HEK293 (cell line): ENCODE results near the gene CFAP299.

Experiments used
- CTCF ChIA-PET: fragments of 350-600 bp; formaldehyde crosslinking; extraction: SDS; loops from one replicate; lab custom pipeline; 2021; ENCODE audit warnings: antibody characterized with exemption; lab: Yijun Ruan, JAX
- POLR2A ChIA-PET: fragments of 300-600 bp; formaldehyde crosslinking; extraction: SDS; loops from one replicate; lab custom pipeline; 2020; ENCODE audit warnings: antibody characterized with exemption, inconsistent platforms; lab: Yijun Ruan, JAX
- H3K27ac ChIP-seq: fragments of 200-500 bp; sonication (Bioruptor generic); 2 replicates; pipeline ENCODE4 v1.5.1; 2014; ENCODE audit warnings: low read depth, low read length, control low read depth, inconsistent platforms; ENCODE audit errors: extremely low read depth
- H3K36me3 ChIP-seq, 2 experiments: fragments of 200-500 bp in 1 of 2; sonication (Bioruptor generic) in 1 of 2; 1 replicate in 1 of 2; 2 replicates in 1 of 2; pipeline ENCODE4 v1.5.1; 2014 to 2017; ENCODE audit warnings: inconsistent platforms in 2 of 2, low read length in 2 of 2; ENCODE audit not compliant: control insufficient read depth in 2 of 2, insufficient read depth in 1 of 2
- H3K4me1 ChIP-seq: fragments of 200-500 bp; sonication (Bioruptor generic); 2 replicates; pipeline ENCODE4 v1.5.1; 2014; ENCODE audit warnings: mild to moderate bottlenecking, low read length, inconsistent platforms; ENCODE audit not compliant: control insufficient read depth, insufficient read depth
- H3K4me3 ChIP-seq: 2 replicates; pipeline ENCODE4 v1.5.1; 2011; ENCODE audit warnings: low read depth, mild to moderate bottlenecking, control low read depth, low read length, moderate library complexity
- H3K9me3 ChIP-seq: fragments of 200-500 bp; sonication (Bioruptor generic); 2 replicates; pipeline ENCODE4 v1.5.1; 2014; ENCODE audit warnings: low read depth, low read length, inconsistent platforms; ENCODE audit not compliant: control insufficient read depth, insufficient read depth
- EGR2 ChIP-seq: fragments of 450-650 bp; formaldehyde crosslinking; IDR thresholded peaks from 2 replicates; pipeline ENCODE4 v1.5.1; 2016; ENCODE audit warnings: low read depth, missing biosample characterization, missing genetic modification characterization
- FEZF1 ChIP-seq: fragments of 450-650 bp; formaldehyde crosslinking; IDR thresholded peaks from 2 replicates; pipeline ENCODE4 v1.5.1; 2016; ENCODE audit warnings: missing biosample characterization, missing genetic modification characterization
- GLI2 ChIP-seq: fragments of 450-650 bp; formaldehyde crosslinking; IDR thresholded peaks from 2 replicates; pipeline ENCODE4; 2017; ENCODE audit warnings: missing biosample characterization, missing genetic modification characterization, low read depth, borderline replicate concordance
- KLF1 ChIP-seq: fragments of 450-650 bp; formaldehyde crosslinking; IDR thresholded peaks from 2 replicates; pipeline ENCODE4 v1.5.1; 2016; ENCODE audit warnings: missing biosample characterization, missing genetic modification characterization
- KLF8 ChIP-seq: fragments of 450-650 bp; formaldehyde crosslinking; IDR thresholded peaks from 2 replicates; pipeline ENCODE4 v1.5.1; 2016; ENCODE audit warnings: missing biosample characterization, missing genetic modification characterization
- WT1 ChIP-seq: fragments of 450-650 bp; formaldehyde crosslinking; IDR thresholded peaks from 2 replicates; pipeline ENCODE4 v1.5.1; 2016; ENCODE audit warnings: missing biosample characterization, missing genetic modification characterization
- YY1 ChIP-seq: fragments of 450-650 bp; formaldehyde crosslinking; IDR thresholded peaks from 2 replicates; pipeline ENCODE4 v1.5.1; 2018; ENCODE audit warnings: missing biosample characterization, missing genetic modification characterization
- ZBTB1 ChIP-seq: fragments of 450-650 bp; formaldehyde crosslinking; IDR thresholded peaks from 2 replicates; pipeline ENCODE4 v1.5.1; 2016; ENCODE audit warnings: missing biosample characterization, missing genetic modification characterization
- ZBTB20 ChIP-seq: fragments of 450-650 bp; formaldehyde crosslinking; IDR thresholded peaks from 2 replicates; pipeline ENCODE4 v1.5.1; 2016; ENCODE audit warnings: missing biosample characterization, missing genetic modification characterization
- ZBTB26 ChIP-seq: fragments of 450-650 bp; formaldehyde crosslinking; optimal IDR thresholded peaks from 2 replicates; pipeline ENCODE3; 2016; ENCODE audit warnings: missing biosample characterization, mild to moderate bottlenecking, missing genetic modification characterization
- ZBTB8A ChIP-seq: fragments of 450-650 bp; formaldehyde crosslinking; IDR thresholded peaks from 2 replicates; pipeline ENCODE4 v1.5.1; 2016; ENCODE audit warnings: missing biosample characterization, missing genetic modification characterization
- ZFHX2 ChIP-seq: fragments of 450-650 bp; formaldehyde crosslinking; conservative IDR thresholded peaks from 2 replicates; pipeline ENCODE4 v1.5.1; 2016; ENCODE audit warnings: missing biosample characterization, missing genetic modification characterization
- ZFP41 ChIP-seq: fragments of 450-650 bp; formaldehyde crosslinking; IDR thresholded peaks from 2 replicates; pipeline ENCODE4 v1.5.1; 2016; ENCODE audit warnings: missing biosample characterization, missing genetic modification characterization, borderline replicate concordance
- ZNF112 ChIP-seq: fragments of 450-650 bp; formaldehyde crosslinking; IDR thresholded peaks from 2 replicates; pipeline ENCODE4 v1.5.0; 2017; ENCODE audit warnings: missing biosample characterization, missing genetic modification characterization
- ZNF202 ChIP-seq: fragments of 450-650 bp; formaldehyde crosslinking; IDR thresholded peaks from 2 replicates; pipeline ENCODE4 v1.5.1; 2016; ENCODE audit warnings: missing biosample characterization, missing genetic modification characterization, borderline replicate concordance
- ZNF223 ChIP-seq: fragments of 450-650 bp; formaldehyde crosslinking; IDR thresholded peaks from 2 replicates; pipeline ENCODE4 v1.5.1; 2016; ENCODE audit warnings: missing biosample characterization, missing genetic modification characterization
- ZNF266 ChIP-seq: fragments of 450-650 bp; formaldehyde crosslinking; IDR thresholded peaks from 2 replicates; pipeline ENCODE4 v1.5.1; 2016; ENCODE audit warnings: missing biosample characterization, missing genetic modification characterization, low read depth
- ZNF292 ChIP-seq: fragments of 450-650 bp; formaldehyde crosslinking; IDR thresholded peaks from 2 replicates; pipeline ENCODE4 v1.5.1; 2016; ENCODE audit warnings: low read depth, missing biosample characterization, missing genetic modification characterization, borderline replicate concordance
- ZNF366 ChIP-seq: fragments of 450-650 bp; formaldehyde crosslinking; conservative IDR thresholded peaks from 2 replicates; pipeline ENCODE4 v1.5.1; 2016; ENCODE audit warnings: missing biosample characterization, missing genetic modification characterization
- ZNF394 ChIP-seq: fragments of 450-650 bp; formaldehyde crosslinking; IDR thresholded peaks from 2 replicates; pipeline ENCODE4 v1.5.1; 2016; ENCODE audit warnings: missing biosample characterization, missing genetic modification characterization, mild to moderate bottlenecking, moderate library complexity, borderline replicate concordance
- ZNF416 ChIP-seq: fragments of 450-650 bp; formaldehyde crosslinking; IDR thresholded peaks from 2 replicates; pipeline ENCODE4 v1.5.1; 2016; ENCODE audit warnings: missing biosample characterization, missing genetic modification characterization
- ZNF501 ChIP-seq: fragments of 450-650 bp; formaldehyde crosslinking; IDR thresholded peaks from 2 replicates; pipeline ENCODE4 v1.5.1; 2016; ENCODE audit warnings: missing biosample characterization, missing genetic modification characterization
- ZNF521 ChIP-seq: fragments of 450-650 bp; formaldehyde crosslinking; IDR thresholded peaks from 2 replicates; pipeline ENCODE4 v1.5.1; 2017; ENCODE audit warnings: missing biosample characterization, mild to moderate bottlenecking, missing genetic modification characterization
- ZNF600 ChIP-seq: fragments of 450-650 bp; formaldehyde crosslinking; IDR thresholded peaks from 2 replicates; pipeline ENCODE4 v1.5.1; 2016; ENCODE audit warnings: missing biosample characterization, missing genetic modification characterization
- ZNF639 ChIP-seq: fragments of 450-650 bp; formaldehyde crosslinking; IDR thresholded peaks from 2 replicates; pipeline ENCODE4 v1.5.1; 2016; ENCODE audit warnings: missing biosample characterization, missing genetic modification characterization
- ZNF660 ChIP-seq: fragments of 450-650 bp; IDR thresholded peaks from 2 replicates; pipeline ENCODE4 v1.5.1; 2018; ENCODE audit warnings: missing biosample characterization, mild to moderate bottlenecking, missing genetic modification characterization
- ZNF701 ChIP-seq: fragments of 450-650 bp; formaldehyde crosslinking; IDR thresholded peaks from 2 replicates; pipeline ENCODE4 v1.5.1; 2016; ENCODE audit warnings: missing biosample characterization, missing genetic modification characterization
- ZSCAN18 ChIP-seq: fragments of 450-650 bp; formaldehyde crosslinking; IDR thresholded peaks from 2 replicates; pipeline ENCODE4 v1.5.1; 2016; ENCODE audit warnings: missing biosample characterization, missing genetic modification characterization
- TF ChIP-seq, protein P1 (sequence below): fragments of 450-650 bp; formaldehyde crosslinking; IDR thresholded peaks from 2 replicates; pipeline ENCODE4 v1.5.1; 2016; ENCODE audit warnings: missing biosample characterization, missing genetic modification characterization
- TF ChIP-seq, protein P2 (sequence below): fragments of 450-650 bp; formaldehyde crosslinking; IDR thresholded peaks from 2 replicates; pipeline ENCODE4 v1.5.1; 2016; ENCODE audit warnings: missing biosample characterization, missing genetic modification characterization

Gene CFAP299

DNA sequence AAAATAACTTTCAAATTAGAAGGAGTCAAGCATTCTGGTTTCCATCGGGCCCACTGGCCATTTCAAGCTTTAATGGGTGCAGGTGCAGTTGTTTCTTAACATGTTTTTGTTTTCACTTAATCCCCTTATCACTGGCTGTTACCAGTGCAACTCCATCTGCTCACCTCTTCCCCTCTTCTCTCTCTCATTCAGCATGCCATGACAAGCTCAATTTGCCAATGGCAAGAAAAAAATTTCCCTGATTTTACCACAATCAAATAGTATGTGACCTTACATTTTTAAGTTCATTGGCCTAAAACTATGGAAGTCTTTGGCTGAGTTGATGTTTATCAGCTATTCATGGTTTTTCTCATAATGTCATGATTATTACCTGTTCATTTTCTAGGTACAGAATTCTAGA lies 395.9 kb downstream of the CFAP299 start:
- Histone ChIP-seq H3K4me3 (no peak overlapping the region), H3K27ac (no peak overlapping the region), H3K4me1 (no peaks in the 10 kb centered on the region), H3K9me3 (no peaks in the 10 kb centered on the region), H3K36me3 (no peaks in the 10 kb centered on the region)
- CTCF ChIA-PET, result no interaction called here
- POLR2A ChIA-PET, result no interaction called here
- TF ChIP-seq EGR2 (tag by site-specific recombination), result no peak
- no peak for TF ChIP-seq ZNF202
- no peak for TF ChIP-seq ZNF639 (tag by site-specific recombination)
- TF ChIP-seq ZNF600, result no peak
- TF ChIP-seq ZNF701 (tag by site-specific recombination), result no peak
- no peak for TF ChIP-seq KLF1
- no peak for TF ChIP-seq ZNF394
- TF ChIP-seq ZNF416 (tag by site-specific recombination), result no peak
- TF ChIP-seq WT1, result no peak
- TF ChIP-seq ZNF366, result no peak
- TF ChIP-seq ZBTB1 (tag by site-specific recombination), result no peak
- TF ChIP-seq ZNF660, result no peak
- no peak for TF ChIP-seq ZBTB20 (tag by site-specific recombination)
- TF ChIP-seq ZNF501, result no peak
- no peak for TF ChIP-seq KLF8 (tag by site-specific recombination)

DNA sequence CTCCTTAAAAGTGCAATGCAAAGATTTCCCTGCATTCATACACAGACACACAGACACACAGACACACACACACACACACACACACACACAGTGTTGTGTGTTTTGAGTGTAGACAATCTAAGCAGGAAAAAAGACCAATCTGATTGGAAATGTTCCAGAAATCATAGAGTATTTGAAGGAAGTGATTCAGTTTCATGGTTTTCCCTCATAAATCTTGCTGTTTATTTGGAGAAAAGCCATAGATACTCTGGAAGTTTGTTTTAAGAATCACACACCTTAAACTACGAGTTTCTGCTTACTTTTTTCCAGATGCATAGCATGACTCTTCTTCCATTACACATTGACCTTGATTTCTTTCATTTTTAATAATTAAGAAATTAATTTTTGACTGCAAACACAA lies 396.5 kb downstream of the CFAP299 start:
- Histone ChIP-seq H3K27ac (no peak overlapping the region), H3K9me3 (no peaks in the 10 kb centered on the region), H3K4me3 (no peak overlapping the region), H3K36me3 (no peaks in the 10 kb centered on the region)
- CTCF ChIA-PET, result no interaction called here
- POLR2A ChIA-PET, result no interaction called here
- TF ChIP-seq YY1 (tag by site-specific recombination) (no peak), ZFHX2 (tag by site-specific recombination) (no peak), FEZF1 (peak; percentile 59), ZNF223 (no peak)
- TF ChIP-seq, all 188 proteins: peak for 1
- H3K4me1 ChIP-seq, result no peaks in the 10 kb centered on the region

DNA sequence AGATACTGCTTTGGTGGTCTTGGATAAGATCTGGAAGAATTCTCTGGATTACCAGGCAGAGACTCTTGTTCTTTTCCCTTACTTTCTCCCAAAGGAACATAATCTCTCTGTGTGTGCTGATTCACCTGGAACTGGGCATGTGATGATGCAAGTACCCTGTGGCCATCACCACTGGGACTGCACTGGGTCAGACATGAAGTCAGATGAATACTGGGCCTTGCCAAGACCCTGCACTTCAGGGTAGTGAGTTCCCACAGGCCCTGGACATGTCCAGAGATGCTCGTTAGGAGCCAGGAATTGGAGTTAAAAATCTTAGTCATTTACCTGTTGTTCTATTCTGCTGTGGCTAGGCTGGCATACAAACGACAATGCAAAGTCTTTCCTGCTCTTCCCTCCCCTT lies 404.8 kb downstream of the CFAP299 start:
- POLR2A ChIA-PET, result no interaction called here
- Histone ChIP-seq H3K4me1 (no peaks in the 10 kb centered on the region), H3K4me3 (no peak overlapping the region), H3K36me3 (no peaks in the 10 kb centered on the region), H3K27ac (no peak overlapping the region), H3K9me3 (no peaks in the 10 kb centered on the region)
- CTCF ChIA-PET, result no interaction called here
- TF ChIP-seq ZNF112 (tag by site-specific recombination) (no peak), ZFP41 (no peak), ZNF292 (tag by site-specific recombination) (no peak), ZNF521 (tag by site-specific recombination) (no peak), ZNF266 (tag by site-specific recombination) (no peak), ZBTB26 (no peak), ZNF223 (no peak), ZSCAN18 (no peak), FEZF1 (no peak), GLI2 (tag by site-specific recombination) (no peak), ZBTB8A (tag by site-specific recombination) (no peak)
- TF ChIP-seq, protein P1, sequence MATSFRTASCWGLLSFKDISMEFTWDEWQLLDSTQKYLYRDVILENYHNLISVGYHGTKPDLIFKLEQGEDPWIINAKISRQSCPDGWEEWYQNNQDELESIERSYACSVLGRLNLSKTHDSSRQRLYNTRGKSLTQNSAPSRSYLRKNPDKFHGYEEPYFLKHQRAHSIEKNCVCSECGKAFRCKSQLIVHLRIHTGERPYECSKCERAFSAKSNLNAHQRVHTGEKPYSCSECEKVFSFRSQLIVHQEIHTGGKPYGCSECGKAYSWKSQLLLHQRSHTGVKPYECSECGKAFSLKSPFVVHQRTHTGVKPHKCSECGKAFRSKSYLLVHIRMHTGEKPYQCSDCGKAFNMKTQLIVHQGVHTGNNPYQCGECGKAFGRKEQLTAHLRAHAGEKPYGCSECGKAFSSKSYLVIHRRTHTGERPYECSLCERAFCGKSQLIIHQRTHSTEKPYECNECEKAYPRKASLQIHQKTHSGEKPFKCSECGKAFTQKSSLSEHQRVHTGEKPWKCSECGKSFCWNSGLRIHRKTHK, result no peak
- TF ChIP-seq, protein P2, sequence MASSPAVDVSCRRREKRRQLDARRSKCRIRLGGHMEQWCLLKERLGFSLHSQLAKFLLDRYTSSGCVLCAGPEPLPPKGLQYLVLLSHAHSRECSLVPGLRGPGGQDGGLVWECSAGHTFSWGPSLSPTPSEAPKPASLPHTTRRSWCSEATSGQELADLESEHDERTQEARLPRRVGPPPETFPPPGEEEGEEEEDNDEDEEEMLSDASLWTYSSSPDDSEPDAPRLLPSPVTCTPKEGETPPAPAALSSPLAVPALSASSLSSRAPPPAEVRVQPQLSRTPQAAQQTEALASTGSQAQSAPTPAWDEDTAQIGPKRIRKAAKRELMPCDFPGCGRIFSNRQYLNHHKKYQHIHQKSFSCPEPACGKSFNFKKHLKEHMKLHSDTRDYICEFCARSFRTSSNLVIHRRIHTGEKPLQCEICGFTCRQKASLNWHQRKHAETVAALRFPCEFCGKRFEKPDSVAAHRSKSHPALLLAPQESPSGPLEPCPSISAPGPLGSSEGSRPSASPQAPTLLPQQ (tag by site-specific recombination), result no peak
